DND-41 (cell line): Measurements from ENCODE around the gene PIK3CD.

Source experiments
- ATAC-seq: fragments of 200-7000 bp; cut with Tn5 transposase; 3 replicates; pipeline ENCODE4 v1.9.1; 2021; ENCODE audit warnings: low read depth; ENCODE audit not compliant: insufficient read depth
- DNase-seq: peaks from one replicate; pipeline ENCODE4 v3.0.0-alpha.2; 2020
- H2AFZ ChIP-seq: 2 replicates; pipeline ENCODE4 v1.6.0; 2012; ENCODE audit warnings: low read depth, low read length
- H3K27ac ChIP-seq: 2 replicates; pipeline ENCODE4 v1.5.1; 2012; ENCODE audit warnings: low read length, inconsistent platforms
- H3K27me3 ChIP-seq: fragments of 200-600 bp; sonication (generic); 2 replicates; pipeline ENCODE4 v1.6.0; 2012; ENCODE audit warnings: low read length, mild to moderate bottlenecking, inconsistent platforms; ENCODE audit not compliant: insufficient read depth, poor library complexity
- H3K36me3 ChIP-seq: 2 replicates; pipeline ENCODE4 v1.5.1; 2012; ENCODE audit warnings: low read length, inconsistent platforms; ENCODE audit not compliant: insufficient read depth
- H3K4me1 ChIP-seq: 2 replicates; pipeline ENCODE4 v1.5.1; 2012; ENCODE audit warnings: mild to moderate bottlenecking, low read length; ENCODE audit not compliant: insufficient read depth
- H3K4me2 ChIP-seq: 2 replicates; pipeline ENCODE4 v1.6.0; 2012; ENCODE audit warnings: mild to moderate bottlenecking, moderate library complexity, low read length, inconsistent platforms; ENCODE audit not compliant: insufficient read depth
- H3K4me3 ChIP-seq, 2 experiments: fragments of 200-600 bp in 1 of 2; shearing (Covaris generic) in 1 of 2; 2 replicates each; pipeline ENCODE4 v1.5.1; 2012 to 2016; ENCODE audit warnings: inconsistent platforms in 2 of 2, low read length in 2 of 2, mild to moderate bottlenecking in 2 of 2, low read depth in 1 of 2, moderate library complexity in 1 of 2
- H3K79me2 ChIP-seq: 2 replicates; pipeline ENCODE4 v1.6.0; 2012; ENCODE audit warnings: low read length, inconsistent platforms; ENCODE audit not compliant: insufficient read depth
- H3K9ac ChIP-seq: 2 replicates; pipeline ENCODE4 v1.6.0; 2012; ENCODE audit warnings: low read depth, mild to moderate bottlenecking, inconsistent platforms, low read length, moderate library complexity
- H3K9me3 ChIP-seq: 2 replicates; pipeline ENCODE4 v1.5.1; 2012; ENCODE audit warnings: low read length, moderate library complexity, mild to moderate bottlenecking, inconsistent platforms; ENCODE audit not compliant: insufficient read depth, severe bottlenecking
- H4K20me1 ChIP-seq: 2 replicates; pipeline ENCODE4 v1.6.0; 2012; ENCODE audit warnings: low read length; ENCODE audit not compliant: insufficient read depth
- EZH2 ChIP-seq: IDR thresholded peaks from 3 replicates; pipeline ENCODE4 v1.6.1; 2012; ENCODE audit warnings: borderline replicate concordance, low read depth, mild to moderate bottlenecking, moderate library complexity, low read length, inconsistent platforms; ENCODE audit not compliant: severe bottlenecking
- TF ChIP-seq, protein P1 (sequence below): IDR thresholded peaks from 2 replicates; pipeline ENCODE4 v1.5.1; 2012; ENCODE audit warnings: borderline replicate concordance, low read length, moderate library complexity, mild to moderate bottlenecking; ENCODE audit not compliant: poor library complexity, severe bottlenecking; ENCODE audit errors: extremely low read depth

Gene PIK3CD

DNA sequence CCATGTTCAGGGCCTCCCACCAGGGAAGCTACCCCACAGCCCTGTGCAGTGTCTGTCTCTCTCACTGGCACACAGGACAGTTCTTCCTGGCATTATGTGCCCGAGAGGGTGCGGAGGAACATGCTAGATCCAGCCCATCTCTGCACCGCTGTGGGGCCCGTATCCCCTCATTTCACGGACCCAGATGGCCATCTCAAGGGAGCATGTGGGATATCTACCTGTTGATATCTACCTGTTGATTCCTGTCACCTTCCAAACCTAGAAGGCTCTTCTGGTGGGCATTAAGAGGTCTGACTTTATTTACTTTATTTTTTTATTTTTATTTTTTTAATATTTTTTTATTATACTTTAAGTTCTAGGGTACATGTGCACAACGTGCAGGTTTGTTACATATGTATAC, 11.7 kb downstream of the PIK3CD start:
- no peak for DNase-seq
- Histone ChIP-seq H3K4me1 (peaks cover 3% of the 10 kb centered on the region; the same call in 1 of the 2 replicates), H3K27ac (no peak overlapping the region)

DNA sequence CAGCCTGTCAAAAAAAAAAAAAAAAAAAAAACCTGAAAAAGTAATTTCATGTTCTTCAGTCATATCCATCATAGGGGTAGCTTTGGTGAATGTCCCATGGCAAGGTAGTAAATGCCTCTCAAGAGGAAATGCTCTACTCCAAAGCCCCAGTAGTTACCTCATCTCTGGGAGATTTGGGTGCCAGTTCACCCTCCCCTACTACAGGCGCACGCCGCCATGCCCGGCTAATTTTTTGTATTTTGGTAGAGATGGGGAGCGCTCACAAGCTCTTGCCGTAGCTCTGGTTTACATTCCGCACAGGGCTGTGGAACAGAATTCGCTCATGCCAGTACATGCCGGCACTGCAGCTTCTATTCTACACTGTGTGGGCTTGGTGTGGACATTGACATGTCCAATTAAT, 13.7 kb downstream of the PIK3CD start:
- Histone ChIP-seq H4K20me1 (peaks cover 56% of the 10 kb centered on the region), H2AFZ (no peak overlapping the region), H3K79me2 (peaks cover 100% of the 10 kb centered on the region), H3K27me3 (no peaks in the 10 kb centered on the region), H3K4me2 (no peak overlapping the region), H3K27ac (no peak overlapping the region), H3K9me3 (no peaks in the 10 kb centered on the region), H3K4me1 (no peaks in the 10 kb centered on the region), H3K9ac (no peak overlapping the region), H3K36me3 (peaks cover 74% of the 10 kb centered on the region), H3K4me3 (no peak overlapping the region)
- TF ChIP-seq EZH2, result no peak
- TF ChIP-seq, protein P1, sequence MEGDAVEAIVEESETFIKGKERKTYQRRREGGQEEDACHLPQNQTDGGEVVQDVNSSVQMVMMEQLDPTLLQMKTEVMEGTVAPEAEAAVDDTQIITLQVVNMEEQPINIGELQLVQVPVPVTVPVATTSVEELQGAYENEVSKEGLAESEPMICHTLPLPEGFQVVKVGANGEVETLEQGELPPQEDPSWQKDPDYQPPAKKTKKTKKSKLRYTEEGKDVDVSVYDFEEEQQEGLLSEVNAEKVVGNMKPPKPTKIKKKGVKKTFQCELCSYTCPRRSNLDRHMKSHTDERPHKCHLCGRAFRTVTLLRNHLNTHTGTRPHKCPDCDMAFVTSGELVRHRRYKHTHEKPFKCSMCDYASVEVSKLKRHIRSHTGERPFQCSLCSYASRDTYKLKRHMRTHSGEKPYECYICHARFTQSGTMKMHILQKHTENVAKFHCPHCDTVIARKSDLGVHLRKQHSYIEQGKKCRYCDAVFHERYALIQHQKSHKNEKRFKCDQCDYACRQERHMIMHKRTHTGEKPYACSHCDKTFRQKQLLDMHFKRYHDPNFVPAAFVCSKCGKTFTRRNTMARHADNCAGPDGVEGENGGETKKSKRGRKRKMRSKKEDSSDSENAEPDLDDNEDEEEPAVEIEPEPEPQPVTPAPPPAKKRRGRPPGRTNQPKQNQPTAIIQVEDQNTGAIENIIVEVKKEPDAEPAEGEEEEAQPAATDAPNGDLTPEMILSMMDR, result no peak
- no peak for ATAC-seq
- DNase-seq, result no peak

More for the DNA sequence above, 11.7 kb downstream of the PIK3CD start:
- H4K20me1 ChIP-seq, result peaks cover 49% of the 10 kb centered on the region
- no peaks in the 10 kb centered on the region for H3K27me3 ChIP-seq
- H3K4me3 ChIP-seq, result no peak overlapping the region
- ATAC-seq, result no peak
- peaks cover 72% of the 10 kb centered on the region for H3K36me3 ChIP-seq
- peaks cover 100% of the 10 kb centered on the region for H3K79me2 ChIP-seq
- H3K9ac ChIP-seq, result no peak overlapping the region
- TF ChIP-seq, protein P1, result no peak
- no peak for TF ChIP-seq EZH2
- H2AFZ ChIP-seq, result no peak overlapping the region
- no peak overlapping the region for H3K4me2 ChIP-seq
- H3K9me3 ChIP-seq, result no peaks in the 10 kb centered on the region

DNA sequence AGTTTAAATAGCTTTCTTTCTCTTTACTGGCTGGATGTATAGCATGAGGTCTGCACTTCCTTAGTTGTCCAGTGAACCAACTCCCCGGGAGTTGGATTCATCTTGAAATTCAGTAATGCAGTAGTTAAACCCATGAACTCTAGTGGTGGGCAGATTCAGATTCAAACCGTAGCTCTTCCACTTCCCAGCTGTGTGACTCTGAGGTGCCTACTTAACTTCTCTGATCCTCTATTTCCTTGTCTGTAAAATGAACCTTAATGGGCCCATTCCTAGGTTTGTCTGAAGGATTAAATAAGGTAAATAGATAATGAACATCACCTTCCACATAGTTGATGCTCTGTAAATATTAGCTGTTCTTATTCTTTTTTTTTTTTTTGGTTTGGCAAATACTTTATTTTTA, 16.5 kb downstream of the PIK3CD start:
- Histone ChIP-seq H2AFZ (no peak overlapping the region), H3K27ac (no peak overlapping the region), H3K4me2 (no peak overlapping the region), H3K9ac (no peak overlapping the region), H3K4me1 (no peaks in the 10 kb centered on the region), H3K36me3 (peaks cover 73% of the 10 kb centered on the region), H3K27me3 (no peaks in the 10 kb centered on the region), H4K20me1 (peaks cover 65% of the 10 kb centered on the region), H3K4me3 (no peak overlapping the region), H3K9me3 (no peaks in the 10 kb centered on the region), H3K79me2 (peaks cover 100% of the 10 kb centered on the region)
- TF ChIP-seq, protein P1, result no peak
- TF ChIP-seq EZH2, result no peak
- no peak for DNase-seq
- no peak for ATAC-seq

DNA sequence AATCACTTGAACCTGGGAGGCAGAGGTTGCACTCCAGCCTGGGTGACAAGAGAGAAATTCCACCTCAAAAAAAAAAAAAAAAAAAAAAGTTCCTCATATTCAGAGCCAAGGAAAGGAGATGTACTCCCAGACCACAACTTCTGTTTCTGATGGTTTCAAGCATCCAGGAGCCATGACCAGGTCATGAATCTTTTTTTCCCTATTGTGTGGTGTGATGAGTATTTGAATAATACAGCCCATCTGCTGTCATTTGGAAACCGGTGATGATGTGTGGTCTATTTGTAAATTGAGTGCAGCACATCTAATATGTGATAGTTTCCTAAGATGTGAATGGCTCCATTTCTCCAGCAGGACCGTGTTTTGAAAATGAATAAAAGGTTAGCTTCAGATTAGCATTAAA, 18.6 kb downstream of the PIK3CD start:
- H4K20me1 ChIP-seq, result peaks cover 67% of the 10 kb centered on the region
- peaks cover 75% of the 10 kb centered on the region for H3K36me3 ChIP-seq
- peaks cover 99% of the 10 kb centered on the region for H3K79me2 ChIP-seq
- no peak overlapping the region for H3K9ac ChIP-seq
- H3K27ac ChIP-seq, result no peak overlapping the region
- no peak overlapping the region for H3K4me2 ChIP-seq
- no peaks in the 10 kb centered on the region for H3K4me1 ChIP-seq
- no peak for ATAC-seq
- no peak for DNase-seq
- H2AFZ ChIP-seq, result no peak overlapping the region
- no peak for TF ChIP-seq EZH2
- TF ChIP-seq, protein P1, result no peak
- no peak overlapping the region for H3K4me3 ChIP-seq
- no peaks in the 10 kb centered on the region for H3K27me3 ChIP-seq
- H3K9me3 ChIP-seq, result no peaks in the 10 kb centered on the region
